ENCODE data around the gene KLF16. TPM values are rescaled to one million over a fixed set of nuclear protein-coding genes. Genes with fewer than 3 reads are reported as not detected.

The KLF16 gene
- total RNA-seq, 1 donor: 6.9 TPM

DNA sequence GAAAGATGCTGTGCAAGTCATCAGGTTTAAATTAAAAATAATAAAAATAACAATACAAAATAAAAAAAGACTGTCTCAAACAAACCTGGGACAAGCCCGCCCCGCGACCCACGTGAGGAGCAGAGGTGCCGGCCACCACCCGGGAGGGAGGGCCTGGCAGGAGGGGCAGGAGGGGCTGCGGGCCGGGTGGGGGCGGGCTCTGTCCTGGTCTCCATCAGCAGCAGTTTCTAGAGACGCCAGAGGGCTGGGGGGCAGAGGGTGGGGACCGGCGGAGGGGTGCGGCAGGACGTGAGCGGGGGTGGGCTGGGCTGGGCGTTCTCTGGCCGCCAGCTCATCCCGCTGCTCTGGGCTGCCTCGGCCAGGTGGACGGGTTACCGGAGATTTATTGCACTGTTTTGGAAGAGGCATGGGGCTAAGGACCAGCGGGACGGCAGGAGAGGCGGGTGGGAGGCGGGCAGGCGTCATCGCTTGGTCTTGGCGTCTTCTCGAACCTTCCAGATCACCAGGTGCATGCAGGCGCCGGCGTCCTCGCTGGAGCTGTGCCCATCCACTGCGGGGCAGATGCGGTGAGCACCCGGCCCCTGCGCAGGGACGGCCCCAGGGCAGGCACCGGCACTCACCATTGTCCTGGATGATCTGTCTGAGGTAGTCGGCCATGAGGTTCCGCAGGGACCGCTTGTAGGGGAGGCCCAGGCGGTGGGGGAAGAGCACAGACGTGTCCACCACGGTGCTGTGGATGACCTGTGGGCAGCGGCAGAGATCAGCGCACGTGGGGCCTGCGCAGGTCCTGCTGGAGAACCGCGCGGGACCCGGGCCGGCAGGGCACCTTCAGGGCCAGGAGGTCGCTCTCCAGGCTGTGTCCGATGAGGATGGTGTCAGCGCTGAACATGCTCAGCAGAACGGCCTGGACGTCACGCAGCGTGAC is 47.5 kb downstream of the KLF16 start:
- H3K4me2 ChIP-seq (ENCODE audit: insufficient read depth, low read length): no peak overlapping the region
- H4K20me1 ChIP-seq (ENCODE audit: insufficient read depth, low read length): peaks cover 11% of the 10 kb centered on the region
- peaks cover 9% of the 10 kb centered on the region for H3K4me1 ChIP-seq (ENCODE audit: insufficient read depth, low read length)
- no peak overlapping the region for H3K27ac ChIP-seq (ENCODE audit: low read depth, low read length)
- H2AFZ ChIP-seq (ENCODE audit: low read length): no peak overlapping the region
- no peaks in the 10 kb centered on the region for H3K79me2 ChIP-seq (ENCODE audit: insufficient read depth, low read length)
- peaks cover 28% of the 10 kb centered on the region for H3K36me3 ChIP-seq (ENCODE audit: insufficient read depth, low read length)
- DNase-seq (ENCODE audit: insufficient read length, low spot score, missing footprints): no peak
- H3K9me3 ChIP-seq (ENCODE audit: low read depth, low read length): no peaks in the 10 kb centered on the region
- H3K27me3 ChIP-seq (ENCODE audit: insufficient read depth, low read length): no peaks in the 10 kb centered on the region
- TF ChIP-seq, protein P1, sequence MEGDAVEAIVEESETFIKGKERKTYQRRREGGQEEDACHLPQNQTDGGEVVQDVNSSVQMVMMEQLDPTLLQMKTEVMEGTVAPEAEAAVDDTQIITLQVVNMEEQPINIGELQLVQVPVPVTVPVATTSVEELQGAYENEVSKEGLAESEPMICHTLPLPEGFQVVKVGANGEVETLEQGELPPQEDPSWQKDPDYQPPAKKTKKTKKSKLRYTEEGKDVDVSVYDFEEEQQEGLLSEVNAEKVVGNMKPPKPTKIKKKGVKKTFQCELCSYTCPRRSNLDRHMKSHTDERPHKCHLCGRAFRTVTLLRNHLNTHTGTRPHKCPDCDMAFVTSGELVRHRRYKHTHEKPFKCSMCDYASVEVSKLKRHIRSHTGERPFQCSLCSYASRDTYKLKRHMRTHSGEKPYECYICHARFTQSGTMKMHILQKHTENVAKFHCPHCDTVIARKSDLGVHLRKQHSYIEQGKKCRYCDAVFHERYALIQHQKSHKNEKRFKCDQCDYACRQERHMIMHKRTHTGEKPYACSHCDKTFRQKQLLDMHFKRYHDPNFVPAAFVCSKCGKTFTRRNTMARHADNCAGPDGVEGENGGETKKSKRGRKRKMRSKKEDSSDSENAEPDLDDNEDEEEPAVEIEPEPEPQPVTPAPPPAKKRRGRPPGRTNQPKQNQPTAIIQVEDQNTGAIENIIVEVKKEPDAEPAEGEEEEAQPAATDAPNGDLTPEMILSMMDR (IDR thresholded peaks at IDR 0.05; ENCODE audit: extremely low read depth, low read depth, low read length): no peak
- no peak overlapping the region for H3K4me3 ChIP-seq (ENCODE audit: insufficient read depth, low read length)

DNA sequence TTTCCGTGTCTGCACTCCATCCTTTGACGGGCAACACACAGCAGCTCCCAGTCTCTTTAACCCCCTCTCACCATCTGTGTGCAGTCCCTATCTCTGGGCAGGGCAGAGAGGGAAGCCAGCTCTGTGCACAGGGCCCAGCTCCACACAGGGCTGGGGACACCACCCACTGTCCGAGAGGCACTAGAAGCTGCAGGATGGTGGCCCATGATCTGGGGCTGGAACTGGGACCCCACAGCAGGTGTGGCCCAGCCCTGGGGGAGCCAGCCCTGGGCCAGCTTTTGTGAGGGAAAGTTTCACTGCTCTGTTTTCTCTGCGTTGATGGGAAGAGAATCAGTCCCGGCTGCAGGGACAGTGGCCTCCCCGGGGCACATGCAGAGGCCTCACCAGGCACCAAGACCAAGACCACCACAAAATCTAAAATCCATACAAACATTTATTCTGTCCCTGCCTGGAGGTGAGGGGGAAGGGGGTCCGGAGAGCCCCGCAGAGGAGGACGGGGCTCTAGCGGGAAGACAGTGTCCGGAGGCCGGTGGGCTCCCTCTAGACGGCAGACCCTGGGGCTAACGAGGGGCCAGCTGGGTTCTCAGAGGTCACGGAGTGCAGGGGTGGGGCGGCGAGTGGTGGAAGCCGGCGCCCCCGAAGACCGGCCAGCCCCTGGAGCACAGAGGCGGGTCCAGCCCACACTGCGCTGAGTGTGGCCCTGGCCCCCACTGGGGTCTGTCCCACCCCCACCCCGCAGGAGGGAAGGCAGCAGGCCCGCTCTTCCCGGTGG is 48.4 kb downstream of the KLF16 start:
- Histone ChIP-seq H3K36me3 (ENCODE audit: insufficient read depth, low read length) (peaks cover 22% of the 10 kb centered on the region), H4K20me1 (ENCODE audit: insufficient read depth, low read length) (peaks cover 11% of the 10 kb centered on the region), H3K9me3 (ENCODE audit: low read depth, low read length) (no peaks in the 10 kb centered on the region), H3K27me3 (ENCODE audit: insufficient read depth, low read length) (no peaks in the 10 kb centered on the region), H3K4me3 (ENCODE audit: insufficient read depth, low read length) (no peak overlapping the region), H3K4me2 (ENCODE audit: insufficient read depth, low read length) (no peak overlapping the region), H3K27ac (ENCODE audit: low read depth, low read length) (no peak overlapping the region), H3K79me2 (ENCODE audit: insufficient read depth, low read length) (no peaks in the 10 kb centered on the region), H2AFZ (ENCODE audit: low read length) (no peak overlapping the region), H3K4me1 (ENCODE audit: insufficient read depth, low read length) (peaks cover 9% of the 10 kb centered on the region)
- DNase-seq (ENCODE audit: insufficient read length, low spot score, missing footprints): no peak
- TF ChIP-seq, protein P1 (IDR thresholded peaks at IDR 0.05; ENCODE audit: extremely low read depth, low read depth, low read length): no peak

DNA sequence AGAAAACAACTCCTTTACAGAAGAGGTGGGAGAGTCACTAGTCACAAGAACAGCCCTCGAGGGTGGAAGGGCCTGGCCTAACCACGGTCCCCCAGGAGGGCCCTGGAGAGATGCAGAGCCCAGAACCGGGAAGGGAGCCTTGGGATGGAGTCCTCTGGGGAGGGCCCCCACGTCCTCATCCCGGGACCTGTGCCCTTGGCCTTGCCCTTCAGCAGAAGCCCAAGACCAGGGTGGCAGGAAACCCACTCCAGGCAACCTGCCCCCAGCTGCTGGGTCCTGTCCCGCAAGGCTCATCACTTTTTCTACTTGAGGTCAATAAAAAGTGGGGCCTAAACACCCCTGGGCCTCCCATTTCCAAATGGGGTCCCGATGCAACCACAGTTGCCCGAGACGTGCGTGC is 49.0 kb downstream of the KLF16 start:
- Histone ChIP-seq H4K20me1 (ENCODE audit: insufficient read depth, low read length) (peaks cover 11% of the 10 kb centered on the region), H3K4me2 (ENCODE audit: insufficient read depth, low read length) (no peak overlapping the region), H2AFZ (ENCODE audit: low read length) (no peak overlapping the region), H3K27me3 (ENCODE audit: insufficient read depth, low read length) (no peaks in the 10 kb centered on the region), H3K4me1 (ENCODE audit: insufficient read depth, low read length) (peaks cover 9% of the 10 kb centered on the region), H3K36me3 (ENCODE audit: insufficient read depth, low read length) (peaks cover 21% of the 10 kb centered on the region), H3K4me3 (ENCODE audit: insufficient read depth, low read length) (no peak overlapping the region), H3K9me3 (ENCODE audit: low read depth, low read length) (no peaks in the 10 kb centered on the region), H3K27ac (ENCODE audit: low read depth, low read length) (no peak overlapping the region), H3K79me2 (ENCODE audit: insufficient read depth, low read length) (no peaks in the 10 kb centered on the region)
- DNase-seq (ENCODE audit: insufficient read length, low spot score, missing footprints): no peak
- TF ChIP-seq, protein P1 (IDR thresholded peaks at IDR 0.05; ENCODE audit: extremely low read depth, low read depth, low read length): no peak
